ENCODE data around the gene CHD2. TPM values are rescaled to one million over a fixed set of nuclear protein-coding genes. Genes with fewer than 3 reads are reported as not detected.

CHD2 gene
- total RNA-seq, 1 donor from 2014 or later: 92.3 TPM

DNA sequence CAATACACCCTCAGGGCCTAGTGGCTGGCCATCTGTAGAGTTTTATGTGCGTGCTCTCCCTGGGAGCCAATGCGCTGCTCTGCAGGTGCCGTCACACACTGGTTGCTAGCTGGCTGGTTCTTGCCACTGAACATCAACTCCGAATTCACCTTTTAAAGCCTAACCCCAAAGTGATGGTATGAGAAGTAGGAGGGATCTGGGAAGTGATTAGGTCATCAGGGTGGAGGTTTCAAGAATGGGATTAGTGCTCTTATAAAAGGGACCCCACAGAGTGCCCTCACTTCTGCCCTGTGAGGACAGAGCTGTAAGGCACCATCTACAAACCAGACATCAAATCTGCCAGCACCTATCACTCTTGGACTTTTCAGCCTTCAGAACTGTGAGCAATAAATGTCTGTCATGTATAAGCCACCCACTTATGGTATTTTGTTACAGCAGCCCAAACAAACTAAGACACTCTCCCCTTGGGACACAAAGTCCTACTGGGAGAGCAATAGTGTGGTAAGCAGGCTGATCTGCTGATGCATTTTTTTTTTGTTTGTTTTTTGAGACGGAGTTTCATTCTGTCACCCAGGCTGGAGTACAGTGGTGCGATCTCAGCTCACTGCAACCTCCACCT, 168.6 kb downstream of the CHD2 start:
- DNase-seq (ENCODE audit: low read depth): no peak

DNA sequence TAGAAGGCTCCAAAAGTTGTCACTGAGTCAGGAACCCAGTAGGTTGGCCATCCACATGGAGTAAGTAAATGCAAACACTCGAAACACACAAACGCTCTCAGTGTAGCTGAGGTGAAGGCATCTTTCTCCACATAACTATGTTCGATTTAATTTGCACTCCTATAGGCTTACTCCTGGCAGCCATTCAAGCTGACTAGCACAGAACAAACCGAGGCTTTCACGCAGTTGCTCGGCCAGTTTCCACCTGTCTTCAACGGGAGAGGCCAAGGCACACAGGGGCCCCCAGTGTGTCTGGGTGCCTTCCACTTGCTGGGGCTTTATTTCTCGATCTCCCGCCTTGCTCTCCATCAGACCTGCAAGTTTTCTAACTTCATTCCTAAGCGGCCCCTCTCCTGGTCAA, 170.0 kb downstream of the CHD2 start:
- DNase-seq (ENCODE audit: low read depth): no peak

DNA sequence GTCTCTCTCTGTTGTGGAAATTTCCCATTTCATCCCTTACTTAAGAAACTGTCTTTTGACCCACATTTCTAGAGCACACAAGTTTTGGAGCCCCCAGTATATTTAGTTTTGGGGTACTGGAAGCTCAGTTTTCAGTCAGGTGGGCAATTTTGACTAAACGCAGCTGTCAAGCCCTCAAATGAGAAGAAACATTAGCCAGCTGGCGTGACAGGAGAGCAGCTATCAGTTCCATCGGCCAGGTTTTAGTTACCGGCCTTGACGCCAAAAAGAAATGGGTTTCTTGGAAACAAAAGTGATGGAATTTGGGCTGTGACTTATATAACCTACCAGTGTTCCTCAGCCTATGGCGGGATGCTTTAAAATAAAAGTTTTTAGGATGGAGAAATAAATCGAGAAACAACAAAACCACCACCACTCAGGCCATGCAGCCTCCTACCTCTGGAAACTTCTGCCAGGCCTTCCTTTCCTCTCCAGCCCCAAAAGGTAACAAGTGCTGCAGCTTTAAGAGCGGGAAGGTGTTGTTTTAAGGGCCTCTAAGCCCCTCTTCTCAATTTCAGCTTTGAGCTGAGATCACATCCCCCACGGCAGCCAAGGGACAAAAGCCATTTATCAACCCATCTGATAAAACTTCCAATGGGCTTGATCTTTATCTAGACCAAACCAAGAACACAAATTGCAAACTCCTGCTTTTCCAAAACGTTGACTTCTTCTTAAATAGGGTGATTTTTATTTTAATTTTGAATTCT, 170.6 kb downstream of the CHD2 start:
- DNase-seq (ENCODE audit: low read depth): no peak

DNA sequence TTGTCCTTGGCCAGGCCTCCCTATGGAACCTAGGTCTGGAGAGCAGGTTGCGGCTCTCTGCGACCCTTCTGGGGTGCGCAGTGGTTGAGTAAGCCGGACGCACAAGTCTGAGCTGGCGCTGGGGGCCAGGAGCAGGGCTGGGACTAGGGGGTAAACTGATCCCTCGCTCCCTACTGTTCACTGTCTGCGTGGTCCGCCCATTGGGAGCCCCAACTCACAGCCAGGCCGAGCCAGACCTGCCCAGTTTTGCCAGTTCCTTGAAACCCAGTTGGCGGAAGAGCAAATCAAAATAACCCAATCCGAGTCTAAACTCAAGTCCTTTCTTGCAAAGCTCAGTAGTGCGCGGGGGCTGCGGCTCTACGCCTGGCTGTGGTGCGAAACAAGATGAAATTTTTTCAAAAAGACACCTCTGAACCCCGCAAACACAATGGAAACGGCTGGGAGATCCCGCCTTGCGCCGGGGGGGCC, 171.4 kb downstream of the CHD2 start:
- no peak for DNase-seq (ENCODE audit: low read depth)

DNA sequence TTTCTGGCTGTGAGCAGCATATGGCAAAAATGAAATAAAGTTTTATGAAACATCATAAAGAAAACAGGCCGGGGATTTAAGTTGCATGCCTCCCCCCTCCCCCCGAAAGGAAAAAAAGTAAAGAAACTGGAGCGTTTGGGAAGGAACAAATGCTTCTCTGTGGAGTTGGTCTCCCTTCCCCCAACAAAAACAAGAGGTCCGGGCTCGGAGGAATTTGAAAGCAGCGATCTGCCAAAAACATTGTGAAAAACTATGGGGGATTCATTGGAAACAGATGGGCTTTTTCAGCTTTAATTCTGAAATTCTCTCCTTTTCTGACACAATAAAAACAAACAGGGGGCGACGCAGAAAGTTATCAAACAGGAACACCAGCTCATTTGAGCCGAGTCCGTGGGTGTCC, 171.9 kb downstream of the CHD2 start:
- DNase-seq (ENCODE audit: low read depth): no peak

DNA sequence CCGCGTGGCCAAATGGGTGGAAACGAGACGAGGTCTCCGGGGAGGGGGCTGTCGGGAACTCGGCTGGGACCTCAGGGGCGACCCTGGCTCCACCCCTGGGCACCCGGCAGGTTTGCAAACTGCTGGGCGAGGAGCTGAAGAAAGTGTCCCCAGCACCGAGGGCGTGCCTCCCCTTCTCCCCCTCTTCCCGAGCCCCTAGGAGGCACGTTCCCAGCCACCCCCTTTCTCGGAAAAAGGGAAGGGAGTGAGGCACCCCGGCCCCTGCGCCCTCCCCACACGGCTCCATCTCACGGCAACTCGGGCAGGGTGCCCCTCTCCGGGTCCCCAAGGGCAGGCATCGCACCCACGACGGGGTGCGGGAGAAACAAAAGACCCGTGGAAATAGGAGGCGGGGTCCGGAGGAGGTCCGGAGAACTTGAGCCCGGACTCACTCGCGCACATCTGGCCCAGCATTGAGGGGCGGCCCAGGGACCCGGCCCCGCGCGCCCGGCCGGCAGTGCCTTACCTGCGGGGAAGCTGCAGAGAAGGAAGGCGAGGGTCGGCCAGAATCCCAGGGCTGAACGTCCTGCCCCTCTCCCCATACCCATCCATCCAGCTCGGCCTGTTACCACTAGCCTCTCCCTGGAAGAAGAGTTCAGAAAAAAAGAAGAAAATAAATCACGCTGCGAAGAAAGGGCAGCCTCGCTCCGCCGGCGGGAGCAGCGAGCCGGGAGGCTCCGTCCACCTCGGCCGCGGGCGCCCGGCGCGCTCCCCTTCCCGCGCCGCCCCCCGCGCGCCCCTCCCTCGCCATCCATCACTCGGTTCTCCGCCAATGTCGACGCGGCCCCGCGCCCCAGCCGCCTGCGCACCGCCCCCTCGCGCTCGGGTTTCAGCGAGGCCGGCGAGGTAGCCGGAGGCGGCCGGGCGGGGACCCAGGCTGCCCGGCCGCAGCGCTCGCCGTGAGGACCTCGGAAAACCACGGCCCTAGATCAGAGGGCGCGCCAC, 172.6 kb downstream of the CHD2 start:
- no peak for DNase-seq (ENCODE audit: low read depth)

DNA sequence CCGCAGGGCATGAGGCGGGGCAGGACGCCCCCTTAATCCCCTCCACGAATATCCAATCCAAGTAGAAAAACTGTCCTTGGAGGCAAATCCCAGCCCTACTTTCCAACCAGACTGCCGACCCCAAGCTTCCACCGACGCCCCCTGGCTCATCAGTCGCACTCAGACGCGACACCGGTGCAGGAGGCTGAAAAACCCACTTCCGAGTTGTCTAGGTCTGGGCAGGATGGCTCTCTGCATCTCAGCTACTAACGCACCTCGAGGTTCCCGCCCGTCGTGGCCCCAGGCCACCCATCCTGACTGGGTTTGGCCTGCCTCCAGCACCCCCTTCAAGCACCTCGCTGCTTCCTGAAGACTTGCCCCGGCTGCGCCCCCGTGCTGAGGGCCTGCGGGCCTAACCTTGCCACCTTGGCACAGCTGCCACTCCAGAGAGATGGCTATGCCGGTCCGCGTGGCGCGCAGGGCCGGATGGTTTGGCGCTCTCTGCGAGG, 173.4 kb downstream of the CHD2 start:
- no peak for DNase-seq (ENCODE audit: low read depth)

DNA sequence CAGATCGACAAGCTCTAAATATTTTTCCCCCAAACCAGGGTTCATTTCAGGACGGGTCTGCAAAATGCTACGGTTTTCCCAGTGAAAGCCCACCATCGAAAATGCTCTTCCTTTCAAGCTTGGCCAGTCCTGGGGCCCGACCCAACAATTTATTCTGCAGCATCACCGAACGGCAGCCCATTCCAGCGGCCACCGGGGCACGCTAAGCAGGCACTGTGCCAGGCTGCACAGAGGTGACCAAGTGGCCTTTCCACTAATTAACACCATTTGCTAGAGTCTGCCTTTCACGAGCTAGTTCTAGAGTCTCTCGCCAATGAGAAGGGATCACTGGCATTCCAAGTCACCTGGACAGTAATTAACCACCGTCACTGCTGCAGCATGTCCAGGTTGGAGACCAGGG, 174.5 kb downstream of the CHD2 start:
- no peak for DNase-seq (ENCODE audit: low read depth)

DNA sequence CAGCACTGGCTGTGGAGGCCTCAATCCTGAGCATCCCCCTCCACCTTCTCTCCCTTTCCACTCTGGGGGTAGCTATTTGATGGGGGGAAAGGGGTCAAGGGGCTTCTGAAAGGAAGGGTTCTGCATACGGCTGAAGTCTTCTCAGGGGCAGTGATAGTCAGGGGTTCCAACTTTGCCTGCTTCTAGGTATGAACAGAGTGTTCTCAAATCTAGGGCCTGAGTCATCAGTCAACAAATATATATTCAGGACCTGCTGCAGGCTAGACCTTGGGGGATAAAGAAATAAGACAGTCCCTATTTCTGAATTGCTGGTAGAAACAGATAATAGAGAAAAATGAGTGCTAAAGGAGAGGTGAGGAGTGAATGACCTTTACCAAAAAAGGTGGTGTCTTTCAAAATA, 176.1 kb downstream of the CHD2 start:
- no peak for DNase-seq (ENCODE audit: low read depth)

DNA sequence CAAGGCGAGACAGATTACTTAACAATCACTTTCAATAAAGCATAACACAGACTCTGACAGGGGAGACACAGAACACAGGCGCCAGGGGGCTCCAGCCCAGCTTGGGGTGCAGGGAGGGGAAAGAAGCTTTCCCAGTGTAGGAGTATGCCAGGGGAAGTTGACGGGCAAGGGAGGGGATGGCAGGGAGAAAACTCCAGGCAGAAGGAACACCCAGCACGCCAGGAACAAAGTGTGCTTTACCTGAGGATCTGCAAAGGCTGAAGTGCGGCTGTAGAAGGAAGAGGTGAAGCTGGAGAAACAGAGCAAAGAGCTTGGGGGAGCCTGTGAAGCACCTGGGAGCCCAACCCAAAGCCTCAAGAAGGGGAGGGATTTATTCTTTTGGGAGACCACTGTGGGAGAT, 176.8 kb downstream of the CHD2 start:
- no peak for DNase-seq (ENCODE audit: low read depth)

Other genes starting within 250 kb of the CHD2 start
- gene FAM174B, start 244.5 kb upstream of the CHD2 start, total RNA-seq: 8.7 and 11.9 TPM in 2 replicates
- 0.25 TPM in 1 of 2 replicates, not detected in the other for gene RGMA, start 188.9 kb downstream of the CHD2 start, total RNA-seq